Astrocyte of the spinal cord (primary cell): ENCODE results near the gene SENP6.

ENCODE experiments used
- DNase-seq: peaks from one replicate; pipeline ENCODE4 v3.0.0; 2011; ENCODE audit warnings: low read depth, low spot score
- H3K4me3 ChIP-seq: 2 replicates; pipeline ENCODE4 v1.5.1; 2011; ENCODE audit warnings: low read depth, mild to moderate bottlenecking, low read length, moderate library complexity
- CTCF ChIP-seq: IDR thresholded peaks from 2 replicates; pipeline ENCODE4 v1.5.1; 2012; ENCODE audit warnings: low read depth, mild to moderate bottlenecking, low read length, inconsistent platforms
- in situ Hi-C: cut with HindIII; loops from 2 replicates; pipeline ENCODE4 v1.10.0; 2017; ENCODE audit warnings: low sequenced_read_pairs

SENP6 gene

DNA sequence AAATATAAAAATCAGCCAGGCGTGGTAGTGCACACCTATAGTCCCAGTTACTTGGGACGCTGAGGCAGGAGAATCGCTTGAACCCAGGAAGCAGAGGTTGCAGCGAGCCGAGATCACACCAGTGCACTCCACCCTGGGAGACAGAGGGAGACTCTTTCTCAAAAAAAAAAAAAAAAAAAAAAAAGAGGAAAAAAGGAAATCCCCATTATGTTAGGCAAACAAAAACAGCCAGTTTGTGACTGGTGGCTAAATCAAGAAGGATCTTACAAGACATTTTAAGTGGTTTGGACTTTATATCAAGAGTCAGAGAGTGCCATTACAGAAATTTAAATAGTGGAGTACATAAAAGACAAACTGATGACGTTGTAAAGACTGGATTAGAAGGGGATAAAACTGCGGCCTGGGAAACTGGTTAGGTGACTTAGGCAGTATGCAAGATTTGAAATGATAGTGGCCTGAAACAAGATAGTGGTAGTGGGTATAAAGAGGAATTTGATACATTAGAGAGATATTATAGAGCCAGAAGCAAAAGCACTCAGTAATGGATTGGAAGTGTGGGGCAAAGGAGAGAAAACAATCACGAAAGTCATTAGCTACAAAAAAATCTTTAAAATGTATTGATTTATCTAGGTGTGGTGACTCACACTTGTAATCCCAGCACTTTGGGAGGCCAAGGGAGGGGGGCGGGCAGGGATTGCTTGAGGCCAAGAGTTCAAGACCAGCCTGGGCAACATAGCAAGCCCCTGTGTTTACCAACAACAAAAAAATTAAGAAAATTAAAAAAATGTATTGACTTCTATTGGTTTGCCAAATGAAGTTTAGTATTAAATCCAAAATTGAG is 145.7 kb downstream of the SENP6 start:
- no peak for TF ChIP-seq CTCF
- H3K4me3 ChIP-seq, result no peak overlapping the region
- in situ Hi-C loops, result no loop called here
- DNase-seq, result no peak

GRCh38 chr6:75748003-75748742 is 146.5 kb downstream of the SENP6 start:
- peak overlapping the region; percentile 78 for H3K4me3 ChIP-seq
- no peak for TF ChIP-seq CTCF
- DNase-seq, result no peak
- in situ Hi-C loops, result no loop called here

GRCh38 chr6:75748743-75749538 is 147.3 kb downstream of the SENP6 start, which contains the start of gene MYO6:
Gene MYO6, plus strand, starts transcription at chr6:75749239. Its CDS starts 68,309 bp downstream, at chr6:75817548.
- DNase-seq, result peak; percentile 68
- peak within 1 kb of the TSS; percentile 78 for H3K4me3 ChIP-seq
- in situ Hi-C loops, result no loop called here
- TF ChIP-seq CTCF, result no peak

- in situ Hi-C loops, result no loop called here
- TF ChIP-seq CTCF, result no peak
- H3K4me3 ChIP-seq, result no peak overlapping the region
- DNase-seq, result peak; percentile 37
Observed at GRCh38 chr6:75751443-75751842, 149.8 kb downstream of the SENP6 start.

- in situ Hi-C loops, result no loop called here
- no peak for TF ChIP-seq CTCF
- no peak overlapping the region for H3K4me3 ChIP-seq
- DNase-seq, result peak; percentile 27
Observed at GRCh38 chr6:75752365-75752764, 150.7 kb downstream of the SENP6 start.

DNA sequence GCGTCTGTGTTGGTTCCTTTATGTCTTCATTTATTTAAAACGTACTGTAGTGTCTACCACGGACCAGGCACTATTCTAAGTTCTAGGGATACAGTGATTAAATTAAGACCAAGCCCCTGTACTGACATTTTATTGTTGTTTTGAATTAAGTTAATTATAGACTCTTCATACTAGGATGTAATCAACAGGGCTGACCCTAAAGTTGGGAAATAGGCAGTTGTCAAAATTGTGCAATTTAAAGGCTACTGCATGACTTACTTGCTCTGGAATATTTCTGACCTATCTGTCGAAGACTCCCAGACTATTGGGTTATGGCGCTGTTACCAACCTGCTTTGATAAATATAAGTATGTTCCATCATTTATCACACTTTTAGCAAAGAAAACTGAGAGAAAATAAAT is 154.0 kb downstream of the SENP6 start:
- no peak for DNase-seq
- H3K4me3 ChIP-seq, result no peak overlapping the region
- TF ChIP-seq CTCF, result no peak
- in situ Hi-C loops, result no loop called here
